Upper lobe of left lung (tissue), 6 donors: ENCODE measurements around the gene FAM13A. TPM values are rescaled to one million over a fixed set of nuclear protein-coding genes. Genes with fewer than 3 reads are reported as not detected.
A peak's percentile ranks its signal among the peaks of the same experiment; 100 is the strongest.

Experiments used
- ATAC-seq, 2 donors: fragments of 200-7000 bp; cut with Tn5 transposase; one replicate each; pipeline ENCODE4 v1.9.1; 2022; ENCODE audit warnings: mild to moderate bottlenecking in 2 of 2, moderate library complexity in 2 of 2; ENCODE audit not compliant: low FRiP score in 2 of 2
- DNase-seq, 2 donors: peaks; one replicate each; pipeline ENCODE4 v3.0.0-alpha.2; 2019 to 2020
- H3K27ac ChIP-seq, 4 donors: fragments of 200-600 bp; sonication (generic); one replicate each; pipeline ENCODE4 v1.5.1; 2016 to 2019
- H3K27me3 ChIP-seq, 4 donors: fragments of 200-600 bp; sonication (generic); one replicate each; pipeline ENCODE4 v1.5.1; 2017 to 2019
- H3K36me3 ChIP-seq, 4 donors: fragments of 200-600 bp; sonication (generic); one replicate each; pipeline ENCODE4 v1.5.1; 2016 to 2019
- H3K4me1 ChIP-seq, 4 donors: fragments of 200-600 bp; sonication (generic); one replicate each; pipeline ENCODE4 v1.5.1; 2018 to 2019
- H3K4me3 ChIP-seq, 4 donors: fragments of 200-600 bp; sonication (generic); one replicate each; pipeline ENCODE4 v1.5.1; 2017 to 2019; ENCODE audit warnings: mild to moderate bottlenecking in 2 of 4, moderate library complexity in 1 of 4
- H3K9me3 ChIP-seq, 4 donors: fragments of 200-600 bp; sonication (generic); one replicate each; pipeline ENCODE4 v1.5.1; 2018 to 2019
- CTCF ChIP-seq, 6 experiments: fragments of 450-650 bp in 4 of 6; fragments of 200-600 bp in 2 of 6; sonication (generic) in 2 of 6; IDR thresholded peaks; one replicate each; pipeline ENCODE4 v1.5.1; 2016 to 2019; ENCODE audit warnings: antibody characterized with exemption in 6 of 6
- EP300 ChIP-seq, 4 donors: sonication (generic); formaldehyde crosslinking; IDR thresholded peaks; one replicate each; pipeline ENCODE4 v1.5.1; 2017; ENCODE audit warnings: antibody characterized with exemption in 4 of 4, control low read depth in 2 of 4
- POLR2A ChIP-seq, 4 donors: fragments of 450-650 bp; IDR thresholded peaks; one replicate each; pipeline ENCODE4 v1.5.1; 2016 to 2017; ENCODE audit warnings: antibody characterized with exemption in 4 of 4, mild to moderate bottlenecking in 2 of 4
- POLR2AphosphoS5 ChIP-seq, 2 donors: sonication (generic); formaldehyde crosslinking; IDR thresholded peaks; one replicate each; pipeline ENCODE4 v1.5.1; 2017; ENCODE audit warnings: antibody characterized with exemption in 2 of 2
- WGBS, 2 donors: methylation state at CpG; one replicate each; pipeline ENCODE4 v1.1.5; 2017 to 2018; 5-methylcytosine and 5-hydroxymethylcytosine counted together
- total RNA-seq, 6 donors: library from RNA; depleted of rRNA in 4 of 6; stranded (reverse); fragments of >200 nt in 4 of 6; gene quantifications; one replicate each; pipeline versions ENCODE4 v1.1.0 to v1.2.1, GENCODE V29; 2016 to 2021
- donor health status: DM: no; HTN: no; CAD: no; lungs with moderate emphysema.
- donor health status: DM: no; HTN: yes; CAD: no; lungs with severe emphysema.

FAM13A gene
- total RNA-seq, 6 donors from 2014 or later, result 15.8 to 173 (median 34.1) TPM

DNA sequence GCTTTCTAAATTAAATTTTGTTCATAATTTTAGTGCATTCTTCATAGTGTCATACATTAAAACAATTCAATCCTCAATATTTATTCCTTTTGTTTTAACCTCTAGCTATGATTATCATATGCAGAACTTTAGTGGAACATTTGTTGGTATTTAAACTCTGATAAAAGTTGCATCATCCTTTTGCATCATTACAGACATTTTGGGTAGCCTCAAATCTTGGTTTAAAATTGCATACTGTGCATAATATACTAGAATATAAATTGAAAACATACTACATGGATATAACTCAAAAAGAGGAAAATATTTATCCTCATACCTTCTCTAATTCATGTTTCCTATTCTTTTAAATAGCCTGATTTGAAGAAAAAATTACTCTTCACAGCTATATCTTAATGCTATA lies 262.0 kb downstream of the FAM13A start:
- Histone ChIP-seq H3K36me3 (peaks cover 0 to 2% (median 0%) of the 10 kb centered on the region in 4 donors), H3K4me1 (peaks cover 0 to 15% (median 6%) of the 10 kb centered on the region in 4 donors)
- no peak for ATAC-seq

GRCh38 chr4:88794087-88794690 lies 262.8 kb downstream of the FAM13A start:
- TF ChIP-seq EP300 (IDR thresholded peaks at IDR 0.05) (no peak), POLR2A (IDR thresholded peaks at IDR 0.05) (no peak), POLR2AphosphoS5 (IDR thresholded peaks at IDR 0.05) (no peak), CTCF (IDR thresholded peaks at IDR 0.05) (no peak)
- H3K4me3 ChIP-seq, result no peak overlapping the region
- no peaks in the 10 kb centered on the region for H3K27me3 ChIP-seq
- no peaks in the 10 kb centered on the region for H3K9me3 ChIP-seq
- DNase-seq (no peak), ATAC-seq (no peak)
- peaks cover 0 to 15% (median 6%) of the 10 kb centered on the region in 4 donors for H3K4me1 ChIP-seq
- H3K27ac ChIP-seq, result no peak overlapping the region
- WGBS, 2 donors, result 94 to 96% methylated on average over 4 of the region's 4 CpGs
- peaks cover 0 to 6% (median 2%) of the 10 kb centered on the region in 4 donors for H3K36me3 ChIP-seq

More for the DNA sequence above, 262.0 kb downstream of the FAM13A start:
- Histone ChIP-seq H3K27ac (no peak overlapping the region), H3K27me3 (no peaks in the 10 kb centered on the region), H3K4me3 (no peak overlapping the region), H3K9me3 (no peaks in the 10 kb centered on the region)
- TF ChIP-seq POLR2A (IDR thresholded peaks at IDR 0.05) (no peak), POLR2AphosphoS5 (IDR thresholded peaks at IDR 0.05) (no peak), EP300 (IDR thresholded peaks at IDR 0.05) (no peak), CTCF (IDR thresholded peaks at IDR 0.05) (no peak)
- no peak for DNase-seq

GRCh38 chr4:88793475-88793874 lies 263.5 kb downstream of the FAM13A start:
- no peak for ATAC-seq
- Histone ChIP-seq H3K36me3 (peaks cover 0 to 6% (median 2%) of the 10 kb centered on the region in 4 donors), H3K27me3 (no peaks in the 10 kb centered on the region), H3K9me3 (no peaks in the 10 kb centered on the region), H3K4me1 (peaks cover 0 to 15% (median 6%) of the 10 kb centered on the region in 4 donors), H3K27ac (no peak overlapping the region), H3K4me3 (no peak overlapping the region)
- TF ChIP-seq POLR2A (IDR thresholded peaks at IDR 0.05) (no peak), EP300 (IDR thresholded peaks at IDR 0.05) (no peak), POLR2AphosphoS5 (IDR thresholded peaks at IDR 0.05) (no peak), CTCF (IDR thresholded peaks at IDR 0.05) (no peak)
- no peak for DNase-seq
- 97% methylated on average over 1 of the region's 1 CpG for WGBS, 2 donors

DNA sequence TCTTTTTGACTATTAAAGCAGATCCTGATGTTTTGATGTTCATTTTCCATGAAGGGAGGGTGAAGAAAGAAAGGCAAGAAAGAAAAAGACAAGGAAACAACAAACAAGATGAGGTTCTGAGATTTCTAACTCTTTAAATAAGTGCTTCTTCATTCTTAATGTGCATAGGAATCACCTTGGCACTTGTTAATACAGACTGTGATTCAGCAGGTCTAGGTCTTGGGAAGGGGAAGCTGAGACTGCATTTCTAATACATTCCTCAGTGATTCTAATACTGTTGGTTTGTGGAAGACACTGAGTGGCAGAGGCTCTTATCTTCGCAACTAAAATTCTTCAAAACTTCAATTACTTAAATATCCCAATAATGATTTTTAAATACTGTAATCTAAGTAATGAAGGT lies 264.2 kb downstream of the FAM13A start:
- DNase-seq (no peak), ATAC-seq (no peak)
- 88 to 97% methylated on average over 1 of the region's 1 CpG for WGBS, 2 donors
- TF ChIP-seq EP300 (IDR thresholded peaks at IDR 0.05) (no peak), POLR2AphosphoS5 (IDR thresholded peaks at IDR 0.05) (no peak), POLR2A (IDR thresholded peaks at IDR 0.05) (no peak), CTCF (IDR thresholded peaks at IDR 0.05) (no peak)
- Histone ChIP-seq H3K27me3 (no peaks in the 10 kb centered on the region), H3K4me3 (no peak overlapping the region), H3K27ac (peak overlapping the region in 1 of 4 donors; percentile 13), H3K36me3 (peaks cover 0 to 8% (median 2%) of the 10 kb centered on the region in 4 donors), H3K4me1 (peaks cover 0 to 15% (median 6%) of the 10 kb centered on the region in 4 donors), H3K9me3 (no peaks in the 10 kb centered on the region)

DNA sequence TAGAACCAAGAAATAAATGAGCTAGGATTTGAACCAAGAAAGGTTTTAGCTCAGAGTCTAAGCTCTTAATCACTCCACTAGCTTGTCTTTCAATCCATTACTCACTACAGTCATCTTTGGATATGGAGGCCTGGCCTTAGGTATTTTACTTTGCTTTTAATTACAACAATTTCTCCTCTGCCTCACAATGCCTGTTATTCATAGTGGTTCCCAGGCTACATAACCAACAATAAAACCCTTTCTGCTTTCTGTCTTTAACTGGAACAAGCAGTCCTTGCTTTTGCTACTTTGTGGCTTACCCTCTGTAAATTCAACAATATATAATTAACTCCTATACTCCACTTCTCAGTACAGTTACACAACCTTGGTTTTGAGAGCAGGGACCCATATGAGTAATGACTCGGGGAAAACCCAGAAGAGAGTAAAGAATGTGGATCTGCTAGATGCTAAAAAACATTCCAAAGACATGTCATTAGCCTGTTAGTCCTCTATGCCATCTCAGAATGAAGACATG lies 264.7 kb downstream of the FAM13A start:
- H3K9me3 ChIP-seq, result no peaks in the 10 kb centered on the region
- DNase-seq (no peak), ATAC-seq (peak; percentile 53 to 57)
- peaks cover 0 to 15% (median 6%) of the 10 kb centered on the region in 4 donors for H3K4me1 ChIP-seq
- peak overlapping the region; percentile 13 to 48 (median 28) for H3K27ac ChIP-seq
- peaks cover 0 to 13% (median 2%) of the 10 kb centered on the region in 4 donors for H3K36me3 ChIP-seq
- no peaks in the 10 kb centered on the region for H3K27me3 ChIP-seq
- TF ChIP-seq POLR2AphosphoS5 (IDR thresholded peaks at IDR 0.05) (no peak), CTCF (IDR thresholded peaks at IDR 0.05) (no peak), POLR2A (IDR thresholded peaks at IDR 0.05) (no peak), EP300 (IDR thresholded peaks at IDR 0.05) (peak in 1 of 4 donors; percentile 58)
- H3K4me3 ChIP-seq, result no peak overlapping the region
- 39 to 40% methylated on average over 1 of the region's 1 CpG for WGBS, 2 donors
